NCI-H510A treated with DMSO at 0.1 percent for 48 hours (cell line): Measurements from ENCODE around the gene ECSIT.
"Not testable (repeated sequence)": the region's sequence is repeated elsewhere in the genome, so short reads cannot be mapped to it uniquely, and the experiment has no call there.

Source experiments
- DNase-seq: peaks from one replicate; lab custom pipeline; 2025; lab: John Stamatoyannopoulos, UW

Gene ECSIT, protein sequence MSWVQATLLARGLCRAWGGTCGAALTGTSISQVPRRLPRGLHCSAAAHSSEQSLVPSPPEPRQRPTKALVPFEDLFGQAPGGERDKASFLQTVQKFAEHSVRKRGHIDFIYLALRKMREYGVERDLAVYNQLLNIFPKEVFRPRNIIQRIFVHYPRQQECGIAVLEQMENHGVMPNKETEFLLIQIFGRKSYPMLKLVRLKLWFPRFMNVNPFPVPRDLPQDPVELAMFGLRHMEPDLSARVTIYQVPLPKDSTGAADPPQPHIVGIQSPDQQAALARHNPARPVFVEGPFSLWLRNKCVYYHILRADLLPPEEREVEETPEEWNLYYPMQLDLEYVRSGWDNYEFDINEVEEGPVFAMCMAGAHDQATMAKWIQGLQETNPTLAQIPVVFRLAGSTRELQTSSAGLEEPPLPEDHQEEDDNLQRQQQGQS

DNA sequence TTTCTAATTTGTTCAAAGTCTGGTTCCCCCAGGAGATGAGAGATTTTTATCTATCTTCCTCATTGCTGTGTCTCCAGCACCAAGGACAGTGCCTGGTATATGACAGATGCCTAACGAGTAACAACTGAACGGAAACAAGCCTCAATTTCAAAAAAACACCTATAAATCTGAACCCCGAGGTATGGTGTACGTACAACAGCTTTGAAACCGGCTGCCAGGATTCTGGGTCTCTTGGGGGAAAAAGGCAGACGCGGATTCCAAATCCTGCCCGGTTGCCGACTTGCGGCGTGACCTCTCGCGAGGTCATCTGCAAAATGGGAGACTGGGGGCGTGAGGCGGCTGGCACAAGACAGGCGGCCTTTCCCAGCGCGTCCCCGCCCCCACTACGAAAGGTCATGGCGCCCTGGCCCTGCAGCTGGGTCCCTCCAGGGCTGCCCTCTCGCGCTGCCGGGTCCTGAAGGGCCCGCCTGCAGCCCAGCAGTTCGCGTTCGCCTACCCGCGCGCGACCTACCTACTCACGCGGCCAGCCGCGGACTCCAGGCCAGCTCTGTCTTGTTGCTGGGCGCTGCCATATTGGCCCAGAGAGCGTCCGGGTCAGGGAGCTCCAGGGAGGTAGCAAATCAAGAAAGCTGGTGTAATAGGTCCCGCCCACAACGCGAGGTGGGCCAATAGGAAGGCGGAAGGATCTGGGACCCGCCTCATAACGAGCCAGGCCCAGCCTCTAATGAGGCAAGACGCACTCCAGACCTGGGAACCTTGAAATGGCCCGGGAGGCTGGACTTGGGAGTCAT, at the start of gene ECSIT:
ECSIT (minus strand) TSS at position 584 of the 791 bp plus-strand sequence. CDS start 9,964 bp downstream, outside the sequence.
- DNase-seq: peak; percentile 98

DNA sequence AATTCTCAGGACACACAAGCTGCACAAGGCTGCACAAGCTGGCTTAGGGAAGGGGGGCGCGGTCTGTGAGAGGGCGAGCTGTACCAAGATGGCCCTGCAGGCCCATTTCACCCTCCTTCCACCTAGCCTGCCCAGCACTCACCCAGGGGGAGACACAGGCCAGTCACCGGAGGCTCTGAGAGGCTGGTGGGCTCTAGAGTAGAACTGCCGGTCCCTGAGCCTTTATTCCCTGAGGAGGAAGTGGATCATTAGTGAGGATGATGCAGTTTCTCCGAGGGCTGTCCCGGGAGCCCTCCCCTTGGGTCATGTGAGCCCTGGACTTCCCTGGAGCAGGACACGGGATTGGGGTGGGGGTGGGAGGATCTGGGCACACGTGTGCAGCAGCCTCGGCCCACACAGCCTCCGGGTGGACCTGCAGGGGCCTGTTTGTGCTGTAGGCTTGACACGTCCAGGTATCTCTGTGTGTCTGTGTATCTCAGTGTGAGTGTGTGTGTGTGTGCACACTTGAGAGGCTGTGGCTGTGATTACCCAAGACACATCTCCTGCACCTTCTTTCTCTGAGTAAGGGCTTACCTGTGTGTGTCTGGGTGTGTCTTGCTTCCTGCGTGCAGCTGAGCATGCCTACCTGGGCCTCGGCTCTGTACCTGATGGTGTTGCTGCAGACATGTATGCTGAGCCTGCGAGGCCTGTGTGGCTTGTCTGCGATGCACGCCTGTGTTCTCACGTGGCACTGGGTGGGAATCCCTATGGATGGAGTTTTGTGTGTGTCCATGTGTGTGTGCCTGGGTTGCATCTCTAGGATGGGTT, 48.7 kb upstream of the ECSIT start, which contains the start of gene ACP5:
ACP5 (minus strand) TSS at position 195 of the 807 bp plus-strand sequence. CDS start 328 bp downstream, outside the sequence.
- DNase-seq: no peak

DNA sequence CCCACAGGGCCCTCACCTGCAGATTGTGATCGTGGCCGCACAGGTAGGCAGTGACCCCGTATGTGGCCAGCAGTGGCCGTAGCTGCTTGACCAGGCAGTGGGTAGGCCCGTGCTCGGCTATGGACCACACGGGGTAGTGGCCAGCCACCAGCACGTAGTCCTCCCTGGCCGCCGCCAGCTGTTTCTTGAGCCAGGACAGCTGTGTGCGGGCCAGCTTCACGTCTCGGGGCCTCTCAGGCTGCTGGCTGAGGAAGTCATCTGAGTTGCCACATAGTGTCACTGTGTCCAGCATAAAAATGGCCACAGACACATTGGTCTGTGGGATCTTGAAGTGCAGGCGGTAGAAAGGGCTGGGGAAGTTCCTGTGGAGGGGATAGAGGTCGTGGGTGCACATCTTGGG, 47.3 kb upstream of the ECSIT start:
- no peak for DNase-seq

DNA sequence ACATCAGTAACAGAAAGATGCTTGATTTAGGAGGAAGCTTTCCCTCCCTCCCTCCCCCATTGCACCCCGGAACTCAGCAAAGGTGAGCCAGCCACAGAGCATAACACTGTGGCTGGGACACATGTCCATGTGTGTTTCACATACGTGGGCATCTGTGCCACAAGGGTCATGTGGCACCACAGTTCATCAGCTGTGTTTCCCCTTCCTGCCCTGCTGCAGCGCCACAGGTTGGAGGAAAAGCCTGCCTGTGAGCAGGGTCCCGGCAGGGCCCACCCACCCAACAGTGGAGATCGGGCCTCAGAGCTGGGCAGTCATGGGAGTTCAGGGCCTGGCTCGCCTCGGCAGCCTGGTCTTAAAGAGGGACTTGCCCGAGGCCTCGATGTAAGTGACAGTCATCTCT, 45.8 kb upstream of the ECSIT start:
- no peak for DNase-seq

DNA sequence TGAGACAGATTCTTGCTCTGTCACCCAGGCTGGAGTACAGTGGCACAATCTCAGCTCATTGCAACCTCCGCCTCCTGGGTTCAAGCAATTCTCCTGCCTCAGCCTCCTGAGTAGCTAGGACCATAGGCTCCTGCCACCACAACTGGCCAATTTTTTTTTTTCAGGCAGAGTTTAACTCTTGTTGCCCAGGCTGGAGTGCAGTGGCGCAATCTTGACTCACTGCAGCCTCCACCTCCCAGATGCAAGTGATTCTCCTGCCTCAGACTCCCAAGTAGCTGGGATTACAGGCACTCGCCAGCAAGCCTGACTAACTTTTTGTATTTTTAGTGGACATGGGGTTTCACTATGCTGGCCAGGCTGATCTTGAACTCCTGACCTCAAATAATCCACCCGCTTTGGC, 44.8 kb upstream of the ECSIT start:
- DNase-seq: not testable (repeated sequence)

DNA sequence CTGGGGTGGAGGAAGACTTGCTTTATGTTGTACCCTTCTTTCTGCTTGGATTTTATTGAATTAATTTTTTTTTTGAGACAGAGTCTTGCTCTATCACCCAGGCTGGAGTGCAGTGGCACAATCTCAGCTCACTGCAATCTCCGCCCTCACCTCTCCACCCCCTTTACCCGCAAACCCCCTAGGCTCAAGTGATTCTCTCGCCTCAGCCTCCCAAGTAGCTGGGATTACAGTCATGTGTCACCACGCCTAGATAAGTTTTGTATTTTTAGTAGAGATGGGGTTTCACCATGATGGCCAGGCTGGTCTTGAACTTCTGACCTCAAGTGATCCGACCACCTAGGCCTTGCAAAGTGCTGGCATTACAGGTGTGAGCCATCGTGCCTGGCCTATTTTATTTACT, 44.4 kb upstream of the ECSIT start:
- not testable (repeated sequence) for DNase-seq

DNA sequence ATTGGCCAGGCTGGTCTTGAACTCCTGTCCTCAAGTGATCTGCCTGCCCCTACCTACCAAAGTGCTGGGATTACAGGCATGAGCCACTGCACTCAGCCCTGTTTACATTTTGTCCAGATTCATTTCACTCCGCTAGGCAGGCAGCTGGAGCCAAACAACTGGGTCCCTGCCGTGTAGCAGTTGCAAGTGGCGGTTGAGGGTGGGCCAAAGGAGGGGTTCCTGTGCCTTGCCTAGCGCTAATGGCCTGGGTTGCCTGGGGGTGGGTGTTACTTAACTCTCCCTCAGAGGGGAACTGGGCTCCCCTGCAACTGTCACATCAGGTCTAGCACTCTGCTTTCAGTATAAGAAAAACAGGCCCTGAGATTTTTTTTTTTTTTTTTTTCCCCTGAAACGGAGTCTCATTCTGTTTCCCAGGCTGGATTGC, 41.1 kb upstream of the ECSIT start:
- DNase-seq: no peak

DNA sequence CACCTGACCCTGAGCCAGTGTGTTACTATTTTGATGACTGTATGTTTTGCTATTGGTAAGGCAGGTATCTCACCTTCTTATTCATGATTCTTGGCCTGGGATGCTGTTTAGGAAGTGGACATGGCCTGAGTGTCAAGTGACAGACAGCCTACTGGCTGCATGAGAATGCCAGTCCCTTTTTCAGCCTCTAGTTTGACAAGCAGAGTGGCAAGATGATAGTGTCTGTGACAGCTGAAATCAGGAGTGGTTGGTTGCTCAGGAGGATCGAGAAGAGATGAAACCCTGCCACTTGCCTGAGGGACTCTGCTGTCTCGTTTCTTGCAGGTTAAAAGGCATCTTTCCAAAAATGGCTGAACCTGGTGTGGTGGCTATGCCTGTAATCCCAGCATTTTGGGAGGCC, 37.2 kb upstream of the ECSIT start:
- DNase-seq: no peak

DNA sequence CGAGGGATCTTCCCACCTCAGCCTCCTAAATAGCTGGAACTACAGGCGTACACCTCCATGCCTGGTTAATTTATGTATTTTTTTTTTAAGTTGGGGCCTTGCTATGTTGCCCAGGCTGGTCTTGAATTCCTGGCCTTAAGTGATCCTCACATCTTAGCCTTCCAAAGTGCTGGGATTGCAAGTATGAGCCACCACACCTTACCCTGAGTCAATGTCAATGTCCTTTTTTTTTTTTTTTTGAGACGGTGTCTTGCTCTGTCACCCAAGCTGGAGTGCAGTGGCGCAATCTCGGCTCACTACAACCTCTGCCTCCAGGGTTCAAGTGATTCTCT, 36.7 kb upstream of the ECSIT start:
- DNase-seq: not testable (repeated sequence)

DNA sequence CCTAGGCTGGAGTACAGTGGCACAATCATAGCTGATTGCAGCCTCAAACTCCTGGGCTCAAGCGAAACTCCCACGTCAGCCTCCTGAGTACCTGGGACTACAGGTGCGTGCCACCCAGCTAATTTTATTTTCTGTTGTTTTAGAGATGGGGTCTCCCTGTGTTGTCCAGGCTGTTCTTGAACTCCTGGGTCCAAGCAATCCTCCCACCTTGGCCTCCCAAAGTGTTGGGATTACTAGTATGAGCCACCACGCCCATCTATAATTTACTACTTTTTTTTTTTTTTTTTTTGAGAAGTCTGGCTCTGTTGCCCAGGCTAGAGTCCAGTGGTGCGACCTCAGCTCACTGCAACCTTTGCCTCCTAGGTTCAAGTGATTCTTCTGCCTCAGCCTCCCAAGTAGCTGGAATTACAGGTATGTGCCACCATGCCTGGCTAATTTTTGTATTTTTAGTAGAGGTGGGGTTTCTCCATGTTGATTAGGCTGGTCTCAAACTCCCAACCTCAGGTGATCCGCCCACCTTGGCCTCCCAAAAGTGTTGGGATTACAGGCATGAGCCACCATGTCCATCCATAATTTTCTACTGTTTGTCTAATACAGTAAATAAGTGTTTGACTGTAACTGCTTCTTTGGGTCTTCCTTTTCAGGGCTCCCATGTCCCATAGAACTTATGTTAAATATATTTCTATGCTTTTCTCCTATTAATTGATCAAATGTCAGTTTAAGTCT, 35.3 kb upstream of the ECSIT start:
- DNase-seq: not testable (repeated sequence)

DNA sequence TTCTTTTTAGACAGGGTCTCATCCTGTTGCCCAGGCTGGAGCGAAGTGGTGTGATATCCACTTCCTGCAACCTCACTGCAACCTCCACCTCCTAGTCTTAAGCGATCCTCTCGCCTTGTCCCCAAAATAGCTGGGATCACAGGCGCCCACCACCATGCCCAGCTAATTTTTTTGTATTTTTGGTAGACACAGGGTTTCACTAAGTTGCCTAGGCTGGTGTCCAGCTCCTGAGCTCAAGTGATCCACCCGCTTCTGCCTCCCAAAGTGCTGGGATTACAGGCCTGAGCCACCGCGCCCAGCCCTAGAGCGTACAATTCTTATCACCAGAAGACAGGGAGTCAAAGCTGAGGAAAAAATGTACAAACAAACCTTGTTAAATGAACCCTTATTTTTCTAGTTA, 34.6 kb upstream of the ECSIT start:
- no peak for DNase-seq

DNA sequence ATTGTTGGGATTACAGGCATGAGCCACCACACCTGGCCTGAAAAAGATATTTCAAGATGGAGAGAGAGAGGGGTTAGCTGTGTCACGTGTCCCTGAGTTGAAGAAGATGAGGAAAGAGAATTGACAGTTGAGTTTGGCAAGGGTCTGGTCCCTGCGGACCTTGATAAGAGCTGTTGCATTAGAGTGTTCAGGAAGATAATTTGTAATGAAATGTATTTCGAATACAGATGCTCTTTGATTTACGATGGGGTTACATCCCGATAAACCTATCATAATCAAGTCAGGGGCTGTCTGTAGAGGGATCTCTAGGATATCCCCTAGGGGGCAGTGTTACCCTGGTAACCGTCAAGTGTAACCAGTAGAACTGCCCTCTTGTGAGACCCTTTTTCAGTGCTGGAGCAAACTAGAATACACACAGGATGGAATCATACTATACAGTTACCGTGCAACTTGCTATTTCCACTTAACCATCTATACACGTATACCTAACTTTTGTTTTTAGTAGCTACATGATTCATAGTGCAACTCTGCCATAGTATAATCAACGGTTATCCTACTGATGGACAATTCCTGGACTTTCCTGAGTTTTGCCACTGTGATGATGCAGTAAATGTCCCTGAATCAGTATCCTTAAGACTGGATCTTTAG, 31.6 kb upstream of the ECSIT start:
- DNase-seq: peak; percentile 47

DNA sequence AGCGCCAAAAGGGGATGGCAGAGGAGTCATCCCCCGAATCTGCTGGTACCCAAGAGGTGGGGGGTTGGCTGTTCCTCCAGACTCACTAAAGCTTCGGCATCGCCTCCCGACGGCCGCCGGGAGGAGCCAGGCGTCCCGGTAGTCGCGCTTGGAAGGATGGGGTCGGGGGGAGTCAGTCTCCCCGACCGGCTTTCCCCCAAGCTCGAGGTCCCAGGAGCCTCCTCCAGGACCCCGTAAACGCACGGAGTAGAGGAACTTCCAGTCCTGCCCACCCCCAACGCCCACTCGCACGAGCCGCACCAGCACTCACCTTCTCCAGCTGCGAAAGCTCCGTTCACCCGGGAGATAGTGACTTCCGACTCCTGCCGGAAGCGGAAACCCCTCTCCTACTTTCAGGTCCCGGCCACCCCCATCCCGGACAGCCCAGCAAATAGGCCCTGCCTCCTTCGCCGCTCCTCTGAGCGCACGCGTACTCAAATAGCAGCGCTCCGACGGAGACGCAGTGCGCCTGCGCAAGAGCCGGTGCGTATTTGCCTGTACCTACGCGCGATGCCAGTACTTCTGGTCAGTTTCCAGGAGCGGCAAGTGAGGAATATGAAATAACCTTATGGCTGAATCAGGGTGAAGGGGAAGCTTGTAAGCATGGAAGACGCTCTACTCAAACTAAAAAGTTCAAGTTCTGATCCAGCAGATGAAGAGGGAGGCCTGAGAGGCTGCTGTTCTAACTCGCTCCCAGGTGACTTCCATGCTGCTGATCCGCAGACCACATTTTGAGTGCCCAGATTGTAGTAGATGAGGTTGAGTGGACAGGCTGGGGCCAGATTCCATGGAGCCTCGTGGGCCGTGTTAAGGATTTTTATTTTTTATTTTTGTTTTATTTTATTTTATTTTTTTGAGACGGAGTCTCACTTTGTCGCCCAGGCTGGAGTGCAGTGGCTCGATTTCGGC, 30.2 kb upstream of the ECSIT start, which contains the start of gene ELOF1:
ELOF1 (minus strand) TSS at position 350 of the 948 bp plus-strand sequence. CDS start 4,883 bp downstream, outside the sequence.
- peak; percentile 96 for DNase-seq

DNA sequence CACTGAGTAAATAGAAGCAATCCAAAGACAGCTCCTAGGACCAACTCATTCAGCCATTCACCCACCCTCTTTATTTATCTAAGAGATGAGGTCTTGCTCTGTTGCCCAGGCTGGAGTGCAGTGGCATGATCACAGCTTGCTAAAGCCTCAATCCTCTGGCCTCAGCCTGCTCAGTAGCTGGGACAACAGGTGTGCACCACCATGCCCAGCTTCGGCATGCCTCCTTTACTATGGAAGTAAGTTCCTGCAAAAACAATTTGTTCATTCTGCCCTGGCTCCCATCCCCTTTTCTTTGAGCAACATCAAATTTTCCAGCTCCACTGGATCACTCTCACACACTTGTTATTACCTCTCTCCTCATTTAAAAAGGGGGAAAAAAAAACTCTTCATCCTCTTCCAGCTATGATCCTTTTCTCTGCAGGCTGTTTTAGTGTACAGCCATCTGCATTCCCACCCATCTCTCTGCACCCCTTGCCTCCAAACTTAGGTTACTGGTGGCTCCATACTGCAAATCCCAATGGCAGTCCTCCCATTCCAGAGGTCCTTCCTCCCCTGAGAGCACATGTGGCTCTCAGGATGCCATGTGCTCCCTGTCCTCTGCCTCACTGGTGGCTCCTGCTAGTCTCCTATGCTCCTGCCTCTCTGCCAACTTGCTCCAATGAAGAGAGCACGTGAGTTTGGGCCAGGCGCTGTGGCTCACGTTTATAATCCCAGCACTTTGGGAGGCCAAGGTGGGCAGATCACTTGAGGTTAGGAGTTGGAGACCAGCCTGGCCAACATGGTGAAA, 27.9 kb upstream of the ECSIT start:
- DNase-seq: no peak

DNA sequence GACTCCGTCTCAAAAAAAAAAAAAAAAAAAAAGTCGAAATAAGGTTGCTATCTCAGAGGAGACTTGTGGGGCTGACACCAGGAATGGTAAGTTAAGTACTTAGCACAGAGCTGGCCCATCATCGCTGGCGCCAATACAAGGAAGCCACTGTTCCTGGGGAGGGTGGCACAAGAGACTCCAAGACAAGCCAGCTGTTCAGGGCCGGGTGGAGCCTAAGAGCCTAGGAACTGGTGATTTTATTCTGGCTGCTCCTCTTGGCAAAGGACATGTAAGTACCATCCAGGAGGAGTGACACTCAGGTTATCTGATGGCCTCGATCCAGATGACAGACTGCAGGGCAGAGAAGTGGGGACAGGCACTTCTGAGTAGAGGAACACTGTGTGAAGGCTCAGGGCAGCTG, 26.3 kb upstream of the ECSIT start:
- DNase-seq: no peak

DNA sequence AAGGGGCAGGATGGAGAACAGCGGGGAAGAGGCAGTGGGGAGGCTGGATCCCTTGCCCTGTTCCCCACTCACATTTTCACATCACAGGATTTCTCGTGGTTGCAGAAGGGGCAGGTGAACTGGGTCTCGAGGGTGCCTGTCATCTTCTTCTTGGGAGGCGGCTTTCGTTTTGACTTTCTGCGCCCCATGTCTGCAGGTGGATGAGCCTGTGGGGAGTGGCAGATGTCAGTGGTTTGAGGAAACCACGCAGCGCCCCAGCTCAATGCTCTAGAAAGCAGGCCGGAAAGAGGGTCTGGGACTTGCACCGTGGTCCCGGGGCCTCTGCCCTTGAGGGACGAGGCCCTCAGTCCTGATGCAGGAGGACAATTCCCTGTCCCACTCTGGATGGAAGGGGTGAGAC, 25.2 kb upstream of the ECSIT start:
- no peak for DNase-seq

DNA sequence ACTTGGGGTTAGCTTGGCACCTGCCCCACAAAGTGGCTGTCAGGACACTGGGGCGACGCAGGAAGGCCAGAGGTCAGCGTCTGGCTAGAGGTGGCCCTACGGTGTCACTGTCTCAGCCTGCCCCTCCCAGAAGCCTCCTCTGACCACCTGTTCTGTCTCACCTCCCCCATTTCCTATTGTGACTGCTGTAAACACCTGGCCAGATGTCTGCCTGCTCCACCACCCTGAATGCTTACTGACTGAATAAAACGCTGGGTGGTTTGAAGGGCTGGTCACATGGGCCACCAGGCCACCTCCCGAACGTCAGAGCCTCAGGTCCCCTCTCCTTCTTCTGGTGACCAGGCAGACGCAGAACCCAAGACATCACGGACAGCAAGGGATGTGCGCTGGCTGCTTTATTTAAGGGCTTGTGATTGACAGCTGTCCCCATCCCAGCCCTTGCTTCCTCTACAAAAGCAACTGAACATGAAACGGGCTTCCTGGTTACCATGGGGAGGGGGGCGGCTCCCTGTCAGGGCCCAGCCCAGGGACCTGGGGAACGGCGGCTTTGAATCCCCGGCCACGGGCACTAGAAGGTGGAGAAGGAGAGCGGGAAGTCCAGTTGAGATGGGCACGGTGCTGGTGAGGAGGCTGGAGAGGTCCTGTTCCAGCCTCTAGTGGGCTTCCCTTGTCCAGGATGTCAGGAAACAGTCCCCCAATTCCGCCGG, 23.9 kb upstream of the ECSIT start:
- DNase-seq: no peak

DNA sequence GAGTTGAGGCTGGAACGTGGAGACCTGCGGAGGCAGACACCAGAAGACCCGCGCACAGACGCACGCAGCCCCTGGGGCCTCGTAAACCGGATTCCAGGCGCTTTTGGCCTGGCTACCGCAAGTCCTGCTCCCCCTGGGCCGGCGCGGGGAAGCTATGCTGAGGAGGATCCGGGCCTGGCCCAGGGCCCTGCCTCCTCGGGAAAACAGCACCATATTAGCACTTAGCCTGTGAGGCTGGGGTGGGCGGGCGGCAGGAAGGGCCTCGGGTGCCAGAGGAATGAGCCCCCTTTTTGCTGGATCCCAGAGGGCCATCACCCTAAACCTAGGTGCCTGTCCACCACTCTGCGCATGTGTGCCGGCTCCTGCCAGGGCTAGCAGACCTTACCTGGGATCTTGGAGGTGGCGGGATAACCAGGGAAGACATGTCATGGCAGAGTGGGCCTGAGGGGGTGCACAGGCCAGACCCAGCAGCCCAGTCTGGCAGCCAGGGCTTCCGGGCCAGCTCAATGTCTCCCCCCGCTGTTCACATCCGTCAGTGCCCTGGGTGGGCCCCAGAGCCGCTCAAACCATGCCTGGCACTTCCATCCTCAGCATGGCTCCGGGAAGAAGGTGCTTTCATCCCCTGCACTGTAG, 22.8 kb upstream of the ECSIT start:
- no peak for DNase-seq
